GM21619 (cell line): ENCODE measurements around the gene ATP2B2.

Experiments
- ATAC-seq: cut with Tn5 transposase; IDR thresholded peaks from one replicate; pipeline ENCODE4 v1.9.1; 2021; ENCODE audit not compliant: unreplicated experiment

ATP2B2 gene

GRCh38 chr3:10471054-10471688 lies 34.2 kb downstream of the ATP2B2 start:
- no peak for ATAC-seq

GRCh38 chr3:10470120-10471053 lies 35.0 kb downstream of the ATP2B2 start:
- no peak for ATAC-seq

- no peak for ATAC-seq
These were observed 35.8 kb downstream of the ATP2B2 start for GRCh38 chr3:10469441-10470119.

GRCh38 chr3:10468613-10469354 lies 36.6 kb downstream of the ATP2B2 start:
- ATAC-seq = no peak

- ATAC-seq = no peak
These were observed 37.3 kb downstream of the ATP2B2 start for GRCh38 chr3:10467904-10468612.

- no peak for ATAC-seq
These were observed 38.2 kb downstream of the ATP2B2 start for GRCh38 chr3:10467204-10467603.

GRCh38 chr3:10466186-10466585 lies 39.2 kb downstream of the ATP2B2 start:
- no peak for ATAC-seq

GRCh38 chr3:10465161-10465560 lies 40.2 kb downstream of the ATP2B2 start:
- ATAC-seq = no peak

- ATAC-seq = no peak
These were observed 41.6 kb downstream of the ATP2B2 start for GRCh38 chr3:10463533-10464434.

- ATAC-seq = no peak
These were observed 42.5 kb downstream of the ATP2B2 start for GRCh38 chr3:10462641-10463532.

GRCh38 chr3:10460951-10461545 lies 44.3 kb downstream of the ATP2B2 start:
- no peak for ATAC-seq

- no peak for ATAC-seq
These were observed 45.2 kb downstream of the ATP2B2 start for GRCh38 chr3:10459954-10460754.

- ATAC-seq = no peak
These were observed 47.8 kb downstream of the ATP2B2 start for GRCh38 chr3:10457560-10457959.

- ATAC-seq = no peak
These were observed 48.4 kb downstream of the ATP2B2 start for GRCh38 chr3:10456981-10457380.

- ATAC-seq = no peak
These were observed 49.9 kb downstream of the ATP2B2 start for GRCh38 chr3:10455545-10455914.

GRCh38 chr3:10454907-10455544 lies 50.4 kb downstream of the ATP2B2 start:
- no peak for ATAC-seq
